ENCODE measurements around the gene MMD2. TPM values are rescaled to one million over a fixed set of nuclear protein-coding genes. Genes with fewer than 3 reads are reported as not detected.

MMD2 gene
- polyA plus RNA-seq, 1 donor from 2014 or later: 0.40 TPM

Small RNA genes within 50 kb of the gene (small RNA-seq; reads per million reads assigned to genes)
- gene AC092032.1: 0 reads per million in 3 experiments

Other genes with a start within 250 kb of the MMD2 start
- gene AP5Z1, start 183.6 kb downstream of the MMD2 start, polyA plus RNA-seq: 36.9 and 44.4 TPM in 2 replicates
- gene PAPOLB, start 97.2 kb downstream of the MMD2 start, polyA plus RNA-seq: 0.05 and 0.10 TPM in 2 replicates
- gene RADIL, start 75.5 kb downstream of the MMD2 start, polyA plus RNA-seq: 4.1 and 6.6 TPM in 2 replicates
- 12.0 and 12.9 TPM in 2 replicates for gene RBAK, start 86.7 kb upstream of the MMD2 start, polyA plus RNA-seq
- 36.5 and 38.7 TPM in 2 replicates for gene WIPI2, start 231.0 kb upstream of the MMD2 start, polyA plus RNA-seq

Data from neural cell (in vitro differentiated cells).